Measurements from ENCODE around the gene CHKB. TPM values are rescaled to one million over a fixed set of nuclear protein-coding genes. Genes with fewer than 3 reads are reported as not detected.
"Not testable (repeated sequence)": the region's sequence is repeated elsewhere in the genome, so short reads cannot be mapped to it uniquely, and the experiment has no call there.

CHKB gene
- total RNA-seq, 1 donor from 2014 or later: 27.1 TPM

GRCh38 chr22:50612168-50612527 is 29.5 kb upstream of the CHKB start:
- DNase-seq (ENCODE audit: low read depth): no peak

- DNase-seq (ENCODE audit: low read depth): no peak
Measured at GRCh38 chr22:50611341-50612060, 28.9 kb upstream of the CHKB start.

GRCh38 chr22:50610581-50610980 is 27.9 kb upstream of the CHKB start:
- no peak for DNase-seq (ENCODE audit: low read depth)

- DNase-seq (ENCODE audit: low read depth): no peak
Measured at GRCh38 chr22:50610041-50610451, 27.4 kb upstream of the CHKB start.

- DNase-seq (ENCODE audit: low read depth): no peak
Measured at GRCh38 chr22:50609599-50609998, 26.9 kb upstream of the CHKB start.

GRCh38 chr22:50608996-50609395 is 26.3 kb upstream of the CHKB start:
- no peak for DNase-seq (ENCODE audit: low read depth)

GRCh38 chr22:50608058-50608840 is 25.6 kb upstream of the CHKB start:
- not testable (repeated sequence) for DNase-seq (ENCODE audit: low read depth)

GRCh38 chr22:50607659-50608020 is 25.0 kb upstream of the CHKB start:
- DNase-seq (ENCODE audit: low read depth): no peak

- no peak for DNase-seq (ENCODE audit: low read depth)
Measured at GRCh38 chr22:50606946-50607658, 24.5 kb upstream of the CHKB start.

- DNase-seq (ENCODE audit: low read depth): no peak
Measured at GRCh38 chr22:50606165-50606945, 23.7 kb upstream of the CHKB start.

- no peak for DNase-seq (ENCODE audit: low read depth)
Measured at GRCh38 chr22:50605613-50606074, 23.0 kb upstream of the CHKB start.

- DNase-seq (ENCODE audit: low read depth): no peak
Measured at GRCh38 chr22:50605002-50605612, 22.5 kb upstream of the CHKB start.

- DNase-seq (ENCODE audit: low read depth): no peak
Measured at GRCh38 chr22:50604256-50605001, 21.8 kb upstream of the CHKB start.

- no peak for DNase-seq (ENCODE audit: low read depth)
Measured at GRCh38 chr22:50603511-50604255, 21.0 kb upstream of the CHKB start.

GRCh38 chr22:50602338-50602700 is 19.7 kb upstream of the CHKB start:
- DNase-seq (ENCODE audit: low read depth): no peak

GRCh38 chr22:50601669-50602337 is 19.2 kb upstream of the CHKB start:
- DNase-seq (ENCODE audit: low read depth): no peak

- no peak for DNase-seq (ENCODE audit: low read depth)
Measured at GRCh38 chr22:50600967-50601668, 18.5 kb upstream of the CHKB start.

GRCh38 chr22:50600538-50600937 is 17.9 kb upstream of the CHKB start, which contains the start of gene MAPK8IP2:
Gene MAPK8IP2 (plus strand): TSS chr22:50600793. CDS start chr22:50600819, 26 bp downstream.
- no peak for DNase-seq (ENCODE audit: low read depth)
